AG04450 (cell line): ENCODE measurements around the gene DDX55. TPM values are rescaled to one million over a fixed set of nuclear protein-coding genes. Genes with fewer than 3 reads are reported as not detected.
"Not testable (repeated sequence)": the region's sequence is repeated elsewhere in the genome, so short reads cannot be mapped to it uniquely, and the experiment has no call there.

Experiments used
- CTCF ChIA-PET: fragments of 300-600, 350-600 bp; formaldehyde crosslinking; extraction: SDS; loops from one replicate; lab custom pipeline; 2022; ENCODE audit warnings: antibody characterized with exemption, inconsistent platforms; lab: Charles Lee
- POLR2A ChIA-PET: fragments of 350-600 bp; formaldehyde crosslinking; extraction: SDS; loops from one replicate; lab custom pipeline; 2021; ENCODE audit warnings: antibody characterized with exemption, inconsistent platforms; lab: Yijun Ruan, JAX
- DNase-seq: peaks from one replicate; pipeline ENCODE4 v3.0.0-alpha.2; 2011; ENCODE audit warnings: low read depth, low spot score
- H3K27ac ChIP-seq: one replicate; pipeline ENCODE4 v1.5.1; 2012; ENCODE audit warnings: low read depth, low read length, control low read depth
- H3K27me3 ChIP-seq: one replicate; pipeline ENCODE4 v1.6.0; 2012; ENCODE audit warnings: low read length; ENCODE audit not compliant: control insufficient read depth, insufficient read depth
- H3K4me3 ChIP-seq: 2 replicates; pipeline ENCODE4 v1.5.1; 2011; ENCODE audit warnings: mild to moderate bottlenecking, low read depth, low read length, control low read depth
- H3K9me3 ChIP-seq: 2 replicates; pipeline ENCODE4 v1.5.1; 2012; ENCODE audit warnings: low read length; ENCODE audit not compliant: control insufficient read depth, insufficient read depth
- polyA plus RNA-seq: library from polyadenylated mRNA; depleted of rRNA; stranded (reverse); fragments of >200 nt; gene quantifications from 2 replicates; pipeline ENCODE4 v1.2.3, GENCODE V29; 2011
- TF ChIP-seq, protein P1 (sequence below): IDR thresholded peaks from 2 replicates; pipeline ENCODE4 v1.5.1; 2011; ENCODE audit warnings: low read depth, low read length, control low read depth, inconsistent platforms

DDX55 gene
- polyA plus RNA-seq, 1 experiment: 15.4 TPM

DNA sequence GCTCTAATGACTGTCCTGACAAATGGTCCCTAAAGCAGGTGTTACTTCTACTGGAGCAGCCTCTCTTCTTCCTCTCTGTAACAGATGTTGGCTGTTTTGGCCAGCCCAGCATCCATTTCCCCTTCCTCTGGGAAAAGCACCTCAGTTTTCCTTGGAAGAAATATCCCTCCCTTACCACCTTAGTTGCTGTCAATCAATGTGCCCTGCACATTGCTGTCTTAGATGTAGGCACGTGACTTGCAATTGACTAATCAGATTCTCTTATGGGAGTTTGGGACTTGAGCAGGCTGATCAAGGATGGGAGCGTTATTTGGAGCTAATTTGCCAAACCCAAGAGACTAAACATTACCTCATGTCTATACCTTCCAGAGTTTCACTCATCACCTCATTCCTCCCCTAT lies 29.5 kb upstream of the DDX55 start:
- no peaks in the 10 kb centered on the region for H3K27me3 ChIP-seq
- H3K9me3 ChIP-seq: peaks cover 3% of the 10 kb centered on the region; the same call in 1 of the 2 replicates
- CTCF ChIA-PET: interaction anchor here (0.7 kb wide), 1 partner anchor 9 kb away, joined by 4 read pairs; no protein-coding TSS in a partner anchor
- no peak overlapping the region for H3K27ac ChIP-seq
- POLR2A ChIA-PET: no interaction called here
- DNase-seq: no peak
- no peak overlapping the region for H3K4me3 ChIP-seq
- TF ChIP-seq, protein P1, sequence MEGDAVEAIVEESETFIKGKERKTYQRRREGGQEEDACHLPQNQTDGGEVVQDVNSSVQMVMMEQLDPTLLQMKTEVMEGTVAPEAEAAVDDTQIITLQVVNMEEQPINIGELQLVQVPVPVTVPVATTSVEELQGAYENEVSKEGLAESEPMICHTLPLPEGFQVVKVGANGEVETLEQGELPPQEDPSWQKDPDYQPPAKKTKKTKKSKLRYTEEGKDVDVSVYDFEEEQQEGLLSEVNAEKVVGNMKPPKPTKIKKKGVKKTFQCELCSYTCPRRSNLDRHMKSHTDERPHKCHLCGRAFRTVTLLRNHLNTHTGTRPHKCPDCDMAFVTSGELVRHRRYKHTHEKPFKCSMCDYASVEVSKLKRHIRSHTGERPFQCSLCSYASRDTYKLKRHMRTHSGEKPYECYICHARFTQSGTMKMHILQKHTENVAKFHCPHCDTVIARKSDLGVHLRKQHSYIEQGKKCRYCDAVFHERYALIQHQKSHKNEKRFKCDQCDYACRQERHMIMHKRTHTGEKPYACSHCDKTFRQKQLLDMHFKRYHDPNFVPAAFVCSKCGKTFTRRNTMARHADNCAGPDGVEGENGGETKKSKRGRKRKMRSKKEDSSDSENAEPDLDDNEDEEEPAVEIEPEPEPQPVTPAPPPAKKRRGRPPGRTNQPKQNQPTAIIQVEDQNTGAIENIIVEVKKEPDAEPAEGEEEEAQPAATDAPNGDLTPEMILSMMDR: no peak

DNA sequence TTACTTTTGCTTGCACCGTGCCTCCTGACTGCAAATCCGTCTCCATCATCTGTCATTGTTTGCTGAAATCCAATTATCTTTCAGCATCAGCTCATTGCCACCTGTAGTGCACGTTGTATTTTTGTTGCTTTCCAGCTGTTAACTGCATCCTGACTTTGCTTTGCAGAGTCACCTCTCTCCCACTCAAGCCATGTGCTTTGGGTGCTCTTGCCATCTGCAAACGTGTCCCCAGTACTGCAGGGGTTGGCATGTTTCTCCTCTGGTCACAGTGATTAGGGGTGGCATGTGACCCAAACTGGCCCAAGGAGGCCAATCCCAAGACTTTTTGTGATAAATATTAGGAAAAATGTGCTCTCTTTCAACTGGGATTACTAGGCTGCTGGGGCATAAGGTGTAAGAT lies 28.0 kb upstream of the DDX55 start:
- POLR2A ChIA-PET: no interaction called here
- no peaks in the 10 kb centered on the region for H3K27me3 ChIP-seq
- H3K9me3 ChIP-seq: peaks cover 3% of the 10 kb centered on the region; the same call in 1 of the 2 replicates
- DNase-seq: no peak
- TF ChIP-seq, protein P1: no peak
- CTCF ChIA-PET: no interaction called here
- H3K27ac ChIP-seq: no peak overlapping the region
- H3K4me3 ChIP-seq: no peak overlapping the region

DNA sequence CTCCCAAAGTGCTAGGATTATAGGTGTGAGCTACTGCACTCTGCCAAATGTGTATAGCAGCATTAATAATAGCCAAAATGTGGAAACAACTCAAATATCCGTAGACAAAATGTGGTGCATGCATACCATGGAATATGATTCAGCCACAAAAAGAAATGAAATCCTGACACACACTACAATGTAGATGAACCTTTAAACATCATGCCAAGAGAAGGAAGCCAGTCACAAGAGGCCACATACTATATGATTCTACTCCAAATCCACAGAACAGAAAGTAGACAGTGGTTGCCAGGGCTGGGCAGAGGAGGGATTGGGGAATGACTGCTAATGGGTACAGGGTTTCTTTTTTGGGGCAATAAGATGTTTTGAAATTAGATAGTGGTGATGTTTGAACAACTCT lies 25.3 kb upstream of the DDX55 start:
- Histone ChIP-seq H3K27ac (peak overlapping the region; percentile 21), H3K27me3 (no peaks in the 10 kb centered on the region), H3K4me3 (no peak overlapping the region), H3K9me3 (peaks cover 3% of the 10 kb centered on the region; the same call in 1 of the 2 replicates)
- POLR2A ChIA-PET: no interaction called here
- no peak for DNase-seq
- CTCF ChIA-PET: no interaction called here
- TF ChIP-seq, protein P1: no peak

DNA sequence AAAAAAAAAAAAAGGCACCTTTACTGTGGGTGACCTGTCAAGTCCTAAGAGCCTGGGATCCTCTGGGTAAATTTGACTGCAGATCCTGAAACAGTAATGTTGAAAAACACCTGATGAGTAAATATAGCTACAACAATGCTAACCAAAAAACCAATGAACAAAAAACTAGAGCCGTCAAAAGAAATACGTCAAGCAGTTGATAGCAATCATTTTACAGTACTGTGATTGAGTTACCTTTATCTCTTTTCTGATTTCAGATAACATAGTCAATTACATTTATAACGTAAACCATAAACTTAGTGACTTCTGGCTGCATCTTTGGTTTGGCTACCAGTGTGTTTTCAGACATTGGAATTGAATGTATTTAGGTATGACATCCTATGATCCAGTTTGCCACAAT lies 23.7 kb upstream of the DDX55 start:
- peaks cover 3% of the 10 kb centered on the region; the same call in 1 of the 2 replicates for H3K9me3 ChIP-seq
- no peak overlapping the region for H3K27ac ChIP-seq
- CTCF ChIA-PET: no interaction called here
- no peak overlapping the region for H3K4me3 ChIP-seq
- POLR2A ChIA-PET: no interaction called here
- no peak for DNase-seq
- H3K27me3 ChIP-seq: no peaks in the 10 kb centered on the region
- TF ChIP-seq, protein P1: no peak

DNA sequence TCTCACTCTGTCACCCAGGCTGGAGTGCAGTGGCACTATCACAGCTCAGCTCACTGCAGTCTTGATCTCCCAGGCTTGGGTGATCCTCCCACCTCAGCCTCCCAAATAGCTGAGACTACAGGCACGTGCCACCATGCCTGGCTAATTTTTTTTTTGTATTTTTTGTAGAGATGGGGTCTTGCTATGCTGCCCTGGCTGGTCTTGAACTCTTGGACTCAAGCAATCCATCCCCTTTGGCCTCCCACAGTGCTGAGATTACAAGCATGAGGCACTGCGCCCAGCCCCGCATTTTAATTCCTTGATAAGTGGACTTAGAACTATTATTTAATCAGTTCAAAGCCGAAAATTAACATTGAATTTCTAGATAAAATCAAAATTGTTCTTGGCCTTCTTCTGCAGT lies 23.1 kb upstream of the DDX55 start:
- H3K4me3 ChIP-seq, H3K27me3 ChIP-seq, CTCF ChIA-PET, H3K27ac ChIP-seq, H3K9me3 ChIP-seq, POLR2A ChIA-PET, DNase-seq: not testable (repeated sequence)
